Endothelial cell of umbilical vein (primary cell): ENCODE measurements around the gene C12orf42. TPM values are rescaled to one million over a fixed set of nuclear protein-coding genes. Genes with fewer than 3 reads are reported as not detected.

Experiments used
- BruUV-seq: library from RNA; stranded (reverse); fragments of 400-500 nt; replicated peaks from 2 replicates; lab custom pipeline; 2021; lab: Mats Ljungman, UMichigan
- CTCF ChIA-PET: fragments of 300-600, 350-600 bp; sonication (Branson Sonifier 250); formaldehyde crosslinking; loops from one replicate; lab custom pipeline; 2021; ENCODE audit warnings: antibody characterized with exemption, inconsistent platforms; lab: Charles Lee
- POLR2A ChIA-PET: fragments of 300-600, 350-600 bp; sonication (Branson Sonifier 250); formaldehyde crosslinking; loops from one replicate; lab custom pipeline; 2021; ENCODE audit warnings: antibody characterized with exemption, inconsistent platforms; lab: Charles Lee
- DNase-seq: peaks from one replicate; pipeline ENCODE4 v3.0.0-alpha.2; 2011; ENCODE audit warnings: low read depth, low spot score
- FAIRE-seq: peaks from 2 replicates; lab custom pipeline; 2011; peaks lifted over from hg19 to GRCh38; lab: Jason Lieb, UNC
- H2AFZ ChIP-seq: 2 replicates; pipeline ENCODE4 v1.6.0; 2012; ENCODE audit warnings: low read depth, low read length, control low read depth, inconsistent platforms
- H3K27ac ChIP-seq: 2 replicates; pipeline ENCODE4 v1.5.1; 2011; ENCODE audit warnings: low read depth, mild to moderate bottlenecking, control low read depth, low read length, moderate library complexity; ENCODE audit not compliant: insufficient read depth
- H3K27me3 ChIP-seq, 2 experiments: 2 replicates each; pipeline versions ENCODE4 v1.6.0 to v1.6.1; 2011; ENCODE audit warnings: low read length in 2 of 2, mixed read lengths in 1 of 2; ENCODE audit not compliant: control insufficient read depth in 2 of 2, insufficient read depth in 2 of 2
- H3K36me3 ChIP-seq, 2 experiments: 2 replicates in 1 of 2; 3 replicates in 1 of 2; pipeline ENCODE4 v1.5.1; 2011; ENCODE audit warnings: low read length in 2 of 2, mild to moderate bottlenecking in 1 of 2, moderate library complexity in 1 of 2; ENCODE audit not compliant: control insufficient read depth in 2 of 2, insufficient read depth in 2 of 2; ENCODE audit errors: extremely low read depth in 1 of 2
- H3K4me1 ChIP-seq: 3 replicates; pipeline ENCODE4 v1.5.1; 2011; ENCODE audit warnings: mild to moderate bottlenecking, low read length; ENCODE audit not compliant: control insufficient read depth, insufficient read depth; ENCODE audit errors: extremely low read depth
- H3K4me2 ChIP-seq: 2 replicates; pipeline ENCODE4 v1.6.1; 2011; ENCODE audit warnings: low read length, control low read depth, mixed read lengths; ENCODE audit not compliant: insufficient read depth
- H3K4me3 ChIP-seq, 3 experiments: fragments of 200-600 bp in 1 of 3; sonication (generic), shearing (Covaris generic) in 1 of 3; replicated peaks in 1 of 3; 2 replicates each; pipeline ENCODE4 v1.5.1; 2011 to 2016; ENCODE audit warnings: control low read depth in 3 of 3, low read length in 3 of 3, mild to moderate bottlenecking in 2 of 3, inconsistent platforms in 1 of 3, low read depth in 1 of 3, moderate library complexity in 1 of 3; ENCODE audit not compliant: insufficient read depth in 1 of 3
- H3K79me2 ChIP-seq: 2 replicates; pipeline ENCODE4 v1.6.0; 2012; ENCODE audit warnings: low read length, inconsistent platforms; ENCODE audit not compliant: control insufficient read depth, insufficient read depth
- H3K9ac ChIP-seq: replicated peaks from 2 replicates; pipeline ENCODE3; 2011; ENCODE audit warnings: low read length, control low read depth; ENCODE audit not compliant: insufficient read depth; ENCODE audit errors: extremely low read depth
- H3K9me1 ChIP-seq: replicated peaks from 3 replicates; pipeline ENCODE4 v1.6.0; 2011; ENCODE audit warnings: mild to moderate bottlenecking, low read length; ENCODE audit not compliant: control insufficient read depth, insufficient read depth; ENCODE audit errors: extremely low read depth
- H3K9me3 ChIP-seq: replicated peaks from 2 replicates; pipeline ENCODE4 v1.5.1; 2012; ENCODE audit warnings: low read length, inconsistent platforms; ENCODE audit not compliant: control insufficient read depth, insufficient read depth
- H4K20me1 ChIP-seq: replicated peaks from 2 replicates; pipeline ENCODE3; 2011; ENCODE audit warnings: mild to moderate bottlenecking, low read length; ENCODE audit not compliant: control insufficient read depth, insufficient read depth; ENCODE audit errors: extremely low read depth
- CTCF ChIP-seq, 2 donors: IDR thresholded peaks; 1 replicate in 1 of 2; 2 replicates in 1 of 2; pipeline ENCODE4 v1.5.1; 2011; ENCODE audit warnings: low read length in 2 of 2, mild to moderate bottlenecking in 2 of 2, moderate library complexity in 2 of 2, control low read depth in 1 of 2, inconsistent platforms in 1 of 2, low read depth in 1 of 2; ENCODE audit not compliant: insufficient read depth in 1 of 2; ENCODE audit errors: extremely low read depth in 1 of 2
- EZH2 ChIP-seq: IDR thresholded peaks from 2 replicates; pipeline ENCODE4 v1.6.1; 2012; ENCODE audit warnings: borderline replicate concordance, low read depth, mild to moderate bottlenecking, moderate library complexity, low read length, inconsistent platforms; ENCODE audit not compliant: severe bottlenecking
- FOS ChIP-seq: IDR thresholded peaks from 2 replicates; pipeline ENCODE4 v1.6.1; 2011; ENCODE audit warnings: mild to moderate bottlenecking, low read length, moderate library complexity, borderline replicate concordance; ENCODE audit not compliant: insufficient read depth
- GATA2 ChIP-seq: IDR thresholded peaks from 2 replicates; pipeline ENCODE4 v1.7.0; 2011; ENCODE audit warnings: low read depth, mild to moderate bottlenecking, moderate library complexity, mixed read lengths, low read length; ENCODE audit not compliant: insufficient read length, insufficient read depth
- JUN ChIP-seq: IDR thresholded peaks from 2 replicates; pipeline ENCODE4 v1.6.1; 2011; ENCODE audit warnings: borderline replicate concordance, low read depth; ENCODE audit not compliant: insufficient read length, insufficient read depth
- MYC ChIP-seq: IDR thresholded peaks from one replicate; pipeline ENCODE4 v1.6.1; 2011; ENCODE audit warnings: mild to moderate bottlenecking, low read depth, low read length
- POLR2A ChIP-seq: IDR thresholded peaks from 2 replicates; pipeline ENCODE4 v1.6.1; 2012; ENCODE audit warnings: low read depth, mild to moderate bottlenecking, control low read depth, low read length
- POLR2AphosphoS5 ChIP-seq: IDR thresholded peaks from 2 replicates; pipeline ENCODE4 v1.6.1; 2012; ENCODE audit warnings: low read depth, mild to moderate bottlenecking, control low read depth, low read length, moderate library complexity; ENCODE audit not compliant: insufficient read depth
- dilution Hi-C: fragments of 300-500 bp; cut with MboI; formaldehyde crosslinking; loops from one replicate; pipeline ENCODE4 v1.15.0; 2019; ENCODE audit warnings: low sequenced_read_pairs; ENCODE audit not compliant: extremely low pct_ligation_motif_present
- intact Hi-C: fragments of 100-400 bp; cut with micrococcal nuclease; formaldehyde crosslinking; loops from one replicate; pipeline ENCODE4 v1.10.0; 2022
- polyA plus RNA-seq, 4 experiments: library from polyadenylated mRNA; depleted of rRNA in 3 of 4; stranded (reverse) in 3 of 4; unstranded in 1 of 4; fragments of >200 nt; gene quantifications; 2 replicates each; pipeline versions ENCODE4 v1.2.1 to v1.2.3, GENCODE V29; 2011 to 2012; ENCODE audit warnings: missing spikeins in 1 of 4
- total RNA-seq: library from RNA; stranded (reverse); gene quantifications from 2 replicates; pipeline ENCODE4 v1.2.3, GENCODE V29; 2021
- TF ChIP-seq, protein P1 (sequence below): IDR thresholded peaks from 2 replicates; pipeline ENCODE4 v1.6.1; 2011; ENCODE audit not compliant: insufficient read depth, insufficient read length

C12orf42 gene
- total and polyA plus RNA-seq, 2 donors (not counting 3 experiments of a cell fraction or from before 2014, with no cell fraction given), result not detected

- Histone ChIP-seq H3K9ac (no peak overlapping the region), H3K79me2 (no peaks in the 10 kb centered on the region), H3K27ac (no peak overlapping the region), H4K20me1 (no peaks in the 10 kb centered on the region), H3K36me3 (no peaks in the 10 kb centered on the region), H3K4me2 (no peak overlapping the region), H3K4me3 (no peak overlapping the region), H3K27me3 (no peaks in the 10 kb centered on the region), H3K9me1 (no peaks in the 10 kb centered on the region), H2AFZ (no peak overlapping the region), H3K9me3 (no peaks in the 10 kb centered on the region), H3K4me1 (no peaks in the 10 kb centered on the region)
- intact Hi-C loops, result no loop called here
- FAIRE-seq (no peak), DNase-seq (no peak)
- no TSS peak for BruUV-seq
- ChIA-PET POLR2A (no interaction called here), CTCF (no interaction called here)
- dilution Hi-C loops, result no loop called here
- TF ChIP-seq MYC (no peak), POLR2A (no peak), FOS (no peak), JUN (no peak), EZH2 (no peak), GATA2 (no peak), CTCF (IDR thresholded peaks at IDR 0.05; ENCODE audit: extremely low read depth in 1 of 2, insufficient read depth in 1 of 2, low read depth in 1 of 2, low read length in 2 of 2) (no peak), POLR2AphosphoS5 (no peak)
- TF ChIP-seq, protein P1, sequence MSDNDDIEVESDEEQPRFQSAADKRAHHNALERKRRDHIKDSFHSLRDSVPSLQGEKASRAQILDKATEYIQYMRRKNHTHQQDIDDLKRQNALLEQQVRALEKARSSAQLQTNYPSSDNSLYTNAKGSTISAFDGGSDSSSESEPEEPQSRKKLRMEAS, result no peak
Measured at GRCh38 chr12:103353913-103354312, 141.9 kb downstream of the C12orf42 start.
